NCI-H82 (cell line): ENCODE results near the gene DOCK4.
A peak's percentile ranks its signal among the peaks of the same experiment; 100 is the strongest.

Experiments
- DNase-seq: peaks from one replicate; lab custom pipeline; 2025; lab: John Stamatoyannopoulos, UW

DOCK4 gene

GRCh38 chr7:112105584-112106530 lies 100.3 kb downstream of the DOCK4 start:
- DNase-seq, result peak; percentile 55

GRCh38 chr7:112104120-112104519 lies 102.1 kb downstream of the DOCK4 start:
- no peak for DNase-seq

- no peak for DNase-seq
Measured at GRCh38 chr7:112103246-112103645, 103.0 kb downstream of the DOCK4 start.

GRCh38 chr7:112101201-112101846 lies 104.9 kb downstream of the DOCK4 start:
- no peak for DNase-seq

- DNase-seq, result no peak
Measured at GRCh38 chr7:112097524-112097923, 108.7 kb downstream of the DOCK4 start.

- no peak for DNase-seq
Measured at GRCh38 chr7:112093409-112093808, 112.8 kb downstream of the DOCK4 start.

- no peak for DNase-seq
Measured at GRCh38 chr7:112092709-112093395, 113.3 kb downstream of the DOCK4 start.

GRCh38 chr7:112092306-112092705 lies 113.9 kb downstream of the DOCK4 start:
- no peak for DNase-seq

GRCh38 chr7:112091768-112092167 lies 114.4 kb downstream of the DOCK4 start:
- DNase-seq, result no peak

- DNase-seq, result peak; percentile 5
Measured at GRCh38 chr7:112089551-112089950, 116.6 kb downstream of the DOCK4 start.

- DNase-seq, result peak; percentile 55
Measured at GRCh38 chr7:112088484-112089016, 117.6 kb downstream of the DOCK4 start.

- no peak for DNase-seq
Measured at GRCh38 chr7:112086496-112087254, 119.5 kb downstream of the DOCK4 start.

GRCh38 chr7:112084520-112084971 lies 121.7 kb downstream of the DOCK4 start:
- DNase-seq, result no peak

- DNase-seq, result no peak
Measured at GRCh38 chr7:112083776-112084355, 122.3 kb downstream of the DOCK4 start.

- no peak for DNase-seq
Measured at GRCh38 chr7:112082306-112082705, 123.9 kb downstream of the DOCK4 start.

- DNase-seq, result no peak
Measured at GRCh38 chr7:112081778-112082177, 124.4 kb downstream of the DOCK4 start.

- DNase-seq, result no peak
Measured at GRCh38 chr7:112080978-112081377, 125.2 kb downstream of the DOCK4 start.

GRCh38 chr7:112080441-112080840 lies 125.8 kb downstream of the DOCK4 start:
- no peak for DNase-seq

- DNase-seq, result no peak
Measured at GRCh38 chr7:112079673-112080072, 126.5 kb downstream of the DOCK4 start.

GRCh38 chr7:112079122-112079521 lies 127.1 kb downstream of the DOCK4 start:
- no peak for DNase-seq

- no peak for DNase-seq
Measured at GRCh38 chr7:112076324-112076723, 129.9 kb downstream of the DOCK4 start.
